C4-2B (cell line): Measurements from ENCODE around the gene ADRB1.

Experiments used
- CTCF ChIP-seq: fragments of 450-650 bp; conservative IDR thresholded peaks from 2 replicates; pipeline ENCODE4 v1.5.1; 2017; ENCODE audit warnings: mild to moderate bottlenecking
- ZFX ChIP-seq: fragments of 450-650 bp; IDR thresholded peaks from 2 replicates; pipeline ENCODE4 v1.6.1; 2017

DNA sequence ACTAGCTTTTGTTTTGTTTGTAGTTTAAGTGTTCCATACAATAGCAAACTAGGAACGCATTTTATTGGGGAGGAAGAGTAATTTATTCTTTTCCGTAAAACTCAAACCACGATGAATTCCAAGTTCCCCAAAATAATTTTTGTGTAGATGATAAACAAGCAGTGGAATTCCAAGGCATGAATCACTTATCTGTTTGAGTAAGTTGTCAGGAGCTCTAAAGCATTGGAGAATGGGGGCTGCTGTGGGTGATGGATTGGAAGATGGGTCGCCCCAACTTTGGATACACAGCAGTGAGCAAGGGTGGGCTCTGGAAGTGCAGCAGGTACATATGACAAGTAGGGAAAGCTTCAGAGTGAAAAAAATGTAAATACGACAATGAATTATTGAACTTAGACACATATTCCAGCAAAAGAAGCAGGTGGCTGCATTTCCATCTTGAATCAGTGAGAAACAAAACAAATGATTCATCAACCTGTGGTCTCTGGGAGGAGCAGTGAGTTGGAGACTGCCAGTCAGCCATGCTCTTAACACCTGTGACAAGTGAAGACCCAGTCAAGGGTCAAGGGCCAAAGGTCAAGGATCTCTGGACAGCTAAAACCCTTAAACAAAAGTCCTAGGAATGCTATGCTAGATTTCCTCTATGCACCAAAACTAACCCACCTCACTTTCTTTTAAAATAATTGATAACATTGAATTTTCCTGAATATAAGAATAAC, 34.2 kb upstream of the ADRB1 start:
- TF ChIP-seq CTCF = no peak
- no peak for TF ChIP-seq ZFX
